Type B pancreatic cell (in vitro differentiated cells): Measurements from ENCODE around the gene TMEM132D. TPM values are rescaled to one million over a fixed set of nuclear protein-coding genes. Genes with fewer than 3 reads are reported as not detected.

ENCODE experiments used
- DNase-seq: peaks from one replicate; pipeline ENCODE4 v3.0.0; 2021; ENCODE audit warnings: mixed read lengths; ENCODE audit not compliant: unreplicated experiment; ENCODE audit errors: extremely low spot score
- H3K27ac Mint-ChIP-seq: 2 replicates; pipeline ENCODE4 v1.8.0; 2021; ENCODE audit warnings: mild to moderate bottlenecking, mixed read lengths
- H3K27me3 Mint-ChIP-seq: 2 replicates; pipeline ENCODE4 v1.8.0; 2021; ENCODE audit warnings: mixed read lengths
- H3K36me3 Mint-ChIP-seq: 2 replicates; pipeline ENCODE4 v1.8.0; 2021; ENCODE audit warnings: mixed read lengths
- H3K4me1 Mint-ChIP-seq: one replicate; pipeline ENCODE4 v1.8.0; 2021; ENCODE audit warnings: mixed read lengths; ENCODE audit not compliant: unreplicated experiment
- H3K4me3 Mint-ChIP-seq: 2 replicates; pipeline ENCODE4 v1.8.0; 2021; ENCODE audit warnings: mild to moderate bottlenecking, mixed read lengths
- H3K9me3 Mint-ChIP-seq: 2 replicates; pipeline ENCODE4 v1.8.0; 2021; ENCODE audit warnings: mixed read lengths
- total RNA-seq: library from RNA; stranded (reverse); gene quantifications from 2 replicates; pipeline ENCODE4 v1.2.1, GENCODE V29; 2021; ENCODE audit warnings: low replicate concordance
- TF ChIP-seq, protein P1 (sequence below): fragments of 200-600 bp; sonication (generic); conservative IDR thresholded peaks from 2 replicates; pipeline ENCODE4 v1.5.0; 2021; ENCODE audit warnings: antibody characterized with exemption, mild to moderate bottlenecking

TMEM132D gene
- total RNA-seq, 1 donor from 2014 or later, result 1.8 TPM

DNA sequence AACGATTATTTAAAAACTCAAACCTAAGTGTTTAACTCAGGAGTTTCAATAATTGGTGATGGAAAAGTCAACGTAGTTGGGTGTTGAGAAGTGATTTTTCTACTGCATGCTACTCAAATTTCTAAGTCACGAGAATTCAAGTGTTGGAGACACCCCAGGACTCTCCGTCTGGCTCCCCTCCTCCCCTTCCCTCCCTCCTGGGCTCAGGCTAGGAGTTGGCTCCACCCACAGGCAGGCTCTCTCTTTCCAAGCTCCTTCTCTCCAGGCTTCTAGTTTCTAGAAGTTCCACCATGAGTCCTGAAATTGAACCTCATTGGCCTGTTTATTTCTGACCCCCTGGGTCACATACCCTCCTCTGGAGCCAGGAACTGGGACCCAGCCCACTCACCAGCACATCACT lies 73.0 kb downstream of the TMEM132D start:
- Mint-ChIP-seq H3K36me3 (no peaks in the 10 kb centered on the region), H3K4me3 (no peak overlapping the region), H3K27me3 (peaks cover 40% of the 10 kb centered on the region), H3K27ac (no peak overlapping the region), H3K9me3 (no peaks in the 10 kb centered on the region), H3K4me1 (no peaks in the 10 kb centered on the region)
- no peak for DNase-seq
- TF ChIP-seq, protein P1, sequence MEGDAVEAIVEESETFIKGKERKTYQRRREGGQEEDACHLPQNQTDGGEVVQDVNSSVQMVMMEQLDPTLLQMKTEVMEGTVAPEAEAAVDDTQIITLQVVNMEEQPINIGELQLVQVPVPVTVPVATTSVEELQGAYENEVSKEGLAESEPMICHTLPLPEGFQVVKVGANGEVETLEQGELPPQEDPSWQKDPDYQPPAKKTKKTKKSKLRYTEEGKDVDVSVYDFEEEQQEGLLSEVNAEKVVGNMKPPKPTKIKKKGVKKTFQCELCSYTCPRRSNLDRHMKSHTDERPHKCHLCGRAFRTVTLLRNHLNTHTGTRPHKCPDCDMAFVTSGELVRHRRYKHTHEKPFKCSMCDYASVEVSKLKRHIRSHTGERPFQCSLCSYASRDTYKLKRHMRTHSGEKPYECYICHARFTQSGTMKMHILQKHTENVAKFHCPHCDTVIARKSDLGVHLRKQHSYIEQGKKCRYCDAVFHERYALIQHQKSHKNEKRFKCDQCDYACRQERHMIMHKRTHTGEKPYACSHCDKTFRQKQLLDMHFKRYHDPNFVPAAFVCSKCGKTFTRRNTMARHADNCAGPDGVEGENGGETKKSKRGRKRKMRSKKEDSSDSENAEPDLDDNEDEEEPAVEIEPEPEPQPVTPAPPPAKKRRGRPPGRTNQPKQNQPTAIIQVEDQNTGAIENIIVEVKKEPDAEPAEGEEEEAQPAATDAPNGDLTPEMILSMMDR, result no peak

DNA sequence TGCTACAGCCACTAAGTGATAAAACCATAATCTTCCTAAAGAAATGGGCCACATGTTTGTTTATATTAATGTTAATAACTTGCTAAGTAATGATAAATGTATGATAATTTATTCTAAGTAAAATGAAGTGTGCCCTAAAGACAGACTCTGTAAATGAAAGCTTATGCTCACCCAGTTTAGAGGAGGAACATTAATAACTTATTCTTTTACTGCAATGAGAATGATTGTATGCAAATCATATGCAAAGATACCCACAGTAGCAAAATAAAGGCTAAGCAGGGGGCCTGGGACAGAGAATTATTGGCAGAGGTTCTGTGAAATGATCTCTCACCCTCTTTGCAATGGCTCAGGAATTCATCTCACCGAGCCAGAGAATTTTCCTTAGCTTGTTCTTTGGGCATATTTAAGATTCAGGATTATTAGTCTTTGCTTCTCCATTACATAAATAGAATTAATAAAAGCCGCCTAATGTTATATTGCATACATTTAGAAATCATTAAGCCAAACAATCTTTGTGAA lies 75.9 kb downstream of the TMEM132D start:
- no peak overlapping the region for H3K4me3 Mint-ChIP-seq
- peaks cover 44% of the 10 kb centered on the region for H3K27me3 Mint-ChIP-seq
- H3K27ac Mint-ChIP-seq, result no peak overlapping the region
- DNase-seq, result no peak
- TF ChIP-seq, protein P1, result no peak
- no peaks in the 10 kb centered on the region for H3K4me1 Mint-ChIP-seq
- no peaks in the 10 kb centered on the region for H3K36me3 Mint-ChIP-seq
- no peaks in the 10 kb centered on the region for H3K9me3 Mint-ChIP-seq

DNA sequence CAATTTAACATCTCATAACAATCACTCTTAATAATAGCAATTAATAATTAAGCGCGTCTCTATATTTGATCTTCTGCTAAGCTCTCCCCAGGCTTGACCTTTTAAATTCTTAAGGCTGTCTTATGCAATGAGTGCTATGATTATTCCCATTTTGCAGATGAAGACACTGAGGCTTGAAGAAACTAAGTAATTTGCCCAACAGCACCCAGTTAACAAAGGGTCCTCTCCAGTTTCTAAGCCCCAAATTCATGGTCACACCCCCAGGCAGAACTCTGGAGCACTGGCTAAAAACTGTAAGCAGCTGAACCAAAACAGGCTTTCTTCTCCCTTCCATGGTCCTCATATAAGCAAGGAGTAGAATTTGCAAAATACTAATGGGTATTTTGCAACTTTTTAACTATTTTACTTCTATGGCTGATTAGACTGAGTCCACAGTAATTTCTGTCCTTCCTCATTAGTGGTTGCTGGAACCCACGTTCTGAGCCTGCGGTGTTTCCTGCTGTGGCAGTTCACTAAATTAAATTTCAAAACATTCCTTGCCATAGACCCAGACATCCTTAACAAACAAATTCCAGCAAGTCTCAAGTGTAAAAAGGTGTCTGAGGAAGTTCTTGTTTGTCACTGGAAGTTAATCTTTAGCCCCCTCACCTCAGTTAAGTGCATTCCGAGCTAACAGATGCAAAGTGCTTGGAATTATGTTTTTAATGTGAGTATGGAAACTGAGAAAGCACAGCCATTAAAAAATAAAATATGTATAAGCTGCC lies 76.5 kb downstream of the TMEM132D start:
- Mint-ChIP-seq H3K4me1 (no peaks in the 10 kb centered on the region), H3K4me3 (no peak overlapping the region), H3K27me3 (peaks cover 44% of the 10 kb centered on the region), H3K36me3 (no peaks in the 10 kb centered on the region), H3K9me3 (no peaks in the 10 kb centered on the region), H3K27ac (no peak overlapping the region)
- TF ChIP-seq, protein P1, result no peak
- DNase-seq, result no peak

DNA sequence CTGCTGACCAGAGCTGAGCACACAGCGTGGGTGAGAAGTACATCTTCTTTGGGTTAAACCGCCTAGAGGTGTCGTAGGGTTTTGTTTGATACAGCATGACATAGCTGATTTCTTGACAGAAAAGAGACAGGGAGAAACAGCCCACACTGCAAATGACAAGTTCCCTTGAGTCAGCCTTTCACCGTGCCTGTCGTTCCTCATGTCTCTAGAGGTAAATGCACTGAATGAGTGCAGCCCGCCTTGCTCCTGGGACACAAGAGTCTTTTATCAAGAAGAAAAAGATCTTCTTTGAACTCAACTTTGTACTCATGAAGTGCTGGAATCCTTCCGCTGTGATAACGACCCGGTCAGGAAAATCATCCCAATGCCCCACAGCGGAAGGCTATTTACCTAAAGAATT lies 77.6 kb downstream of the TMEM132D start:
- no peak overlapping the region for H3K4me3 Mint-ChIP-seq
- TF ChIP-seq, protein P1, result no peak
- peaks cover 44% of the 10 kb centered on the region for H3K27me3 Mint-ChIP-seq
- no peak overlapping the region for H3K27ac Mint-ChIP-seq
- H3K36me3 Mint-ChIP-seq, result no peaks in the 10 kb centered on the region
- DNase-seq, result no peak
- H3K4me1 Mint-ChIP-seq, result no peaks in the 10 kb centered on the region
- no peaks in the 10 kb centered on the region for H3K9me3 Mint-ChIP-seq

DNA sequence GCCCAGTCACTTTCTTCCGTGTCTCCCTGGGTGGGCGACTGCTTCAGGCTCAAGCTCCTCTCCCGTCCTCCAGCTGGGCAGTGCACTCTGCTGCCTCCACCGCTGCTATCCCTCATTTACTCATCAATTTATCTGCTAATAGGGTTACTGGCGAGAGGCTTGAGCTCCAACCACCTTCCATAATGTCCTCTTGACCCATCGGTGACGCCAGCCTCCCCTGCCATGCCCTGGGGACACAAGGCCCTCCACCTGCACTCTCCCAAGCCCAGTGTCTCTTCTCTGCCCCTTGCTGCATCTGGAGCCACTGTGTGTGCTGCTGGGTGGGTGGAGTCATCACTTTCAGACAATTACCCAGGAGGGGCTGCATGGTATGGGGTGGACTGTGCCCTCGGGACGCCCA lies 78.5 kb downstream of the TMEM132D start:
- no peak overlapping the region for H3K4me3 Mint-ChIP-seq
- H3K27me3 Mint-ChIP-seq, result peaks cover 40% of the 10 kb centered on the region
- TF ChIP-seq, protein P1, result no peak
- H3K4me1 Mint-ChIP-seq, result no peaks in the 10 kb centered on the region
- H3K9me3 Mint-ChIP-seq, result no peaks in the 10 kb centered on the region
- no peak overlapping the region for H3K27ac Mint-ChIP-seq
- no peaks in the 10 kb centered on the region for H3K36me3 Mint-ChIP-seq
- DNase-seq, result no peak
